H1 (cell line): ENCODE results near the gene GPR12. TPM values are rescaled to one million over a fixed set of nuclear protein-coding genes. Genes with fewer than 3 reads are reported as not detected.

ENCODE experiments used
- CHD7 ChIP-seq: fragments of 300-600 bp; sonication (generic); IDR thresholded peaks from 2 replicates; pipeline ENCODE4 v1.7.1; 2012; ENCODE audit warnings: low read length, moderate library complexity, mild to moderate bottlenecking, inconsistent platforms; ENCODE audit not compliant: insufficient replicate concordance
- HDAC6 ChIP-seq: IDR thresholded peaks from one replicate; pipeline ENCODE4 v1.7.1; 2012; ENCODE audit warnings: low read depth, mild to moderate bottlenecking, inconsistent platforms, low read length, moderate library complexity
- JUND ChIP-seq: IDR thresholded peaks from 2 replicates; pipeline ENCODE4 v1.6.1; 2011; ENCODE audit warnings: mild to moderate bottlenecking, improper control_type of control experiment, low read length
- MAX ChIP-seq: IDR thresholded peaks from 2 replicates; pipeline ENCODE4 v1.6.1; 2012; ENCODE audit warnings: inconsistent platforms
- POLR2A ChIP-seq, 2 experiments: IDR thresholded peaks; 1 replicate in 1 of 2; 2 replicates in 1 of 2; pipeline ENCODE4 v1.6.1; 2011; ENCODE audit warnings: low read depth in 2 of 2, low read length in 2 of 2, mild to moderate bottlenecking in 2 of 2; ENCODE audit errors: control extremely low read depth in 1 of 2
- POU5F1 ChIP-seq: IDR thresholded peaks from 2 replicates; pipeline ENCODE4 v1.6.1; 2011; ENCODE audit warnings: low read depth, mild to moderate bottlenecking, low read length, moderate library complexity
- TBP ChIP-seq: IDR thresholded peaks from 2 replicates; pipeline ENCODE4 v1.6.1; 2011; ENCODE audit warnings: low read depth, low read length, improper control_type of control experiment
- polyA plus RNA-seq, 7 experiments: library from polyadenylated mRNA; depleted of rRNA in 3 of 7; stranded (reverse) in 5 of 7; unstranded in 2 of 7; fragments of >200 nt in 5 of 7; fragments of 200-250 nt in 2 of 7; gene quantifications; 1 replicate in 5 of 7; 2 replicates in 1 of 7; 4 replicates in 1 of 7; pipeline versions ENCODE4 v1.2.1 to v1.2.3, GENCODE V29; 2011 to 2013; ENCODE audit warnings: missing spikeins in 2 of 7, mixed read lengths in 2 of 7
- total RNA-seq: library from RNA; stranded (reverse); fragmentation: NEBNext Ultra II Directional; extraction: Animal tissue kit (Norgen Biotek cat#: 25700); gene quantifications from 2 replicates; pipeline ENCODE4 v1.2.1, GENCODE V29; 2021
- TF ChIP-seq, protein P1 (sequence below): IDR thresholded peaks from 2 replicates; pipeline ENCODE4 v1.6.1; 2012; ENCODE audit warnings: inconsistent platforms

GPR12 gene
- total and polyA plus RNA-seq, 2 of the 8 experiments (the other 6 are each of a cell fraction or from before 2014, with no cell fraction given), result 0.15 to 0.27 TPM

- no peak for TF ChIP-seq CHD7
- peak in 1 of 2 experiments; percentile 60; a peak in 2 of 3 replicates for TF ChIP-seq POLR2A (IDR thresholded peaks at IDR 0.05; ENCODE audit: control extremely low read depth in 1 of 2, low read depth in 2 of 2, low read length in 2 of 2)
- no peak for TF ChIP-seq JUND
- TF ChIP-seq, protein P1, sequence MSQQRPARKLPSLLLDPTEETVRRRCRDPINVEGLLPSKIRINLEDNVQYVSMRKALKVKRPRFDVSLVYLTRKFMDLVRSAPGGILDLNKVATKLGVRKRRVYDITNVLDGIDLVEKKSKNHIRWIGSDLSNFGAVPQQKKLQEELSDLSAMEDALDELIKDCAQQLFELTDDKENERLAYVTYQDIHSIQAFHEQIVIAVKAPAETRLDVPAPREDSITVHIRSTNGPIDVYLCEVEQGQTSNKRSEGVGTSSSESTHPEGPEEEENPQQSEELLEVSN, result peak; percentile 61
- TF ChIP-seq TBP, result peak; percentile 72
- peak; percentile 78 for TF ChIP-seq MAX
- no peak for TF ChIP-seq POU5F1
- TF ChIP-seq HDAC6, result no peak
Measured at GRCh38 chr13:26785838-26786630, 25.4 kb upstream of the GPR12 start (continued).
